ENCODE data around the gene HDAC10.

Gene HDAC10

DNA sequence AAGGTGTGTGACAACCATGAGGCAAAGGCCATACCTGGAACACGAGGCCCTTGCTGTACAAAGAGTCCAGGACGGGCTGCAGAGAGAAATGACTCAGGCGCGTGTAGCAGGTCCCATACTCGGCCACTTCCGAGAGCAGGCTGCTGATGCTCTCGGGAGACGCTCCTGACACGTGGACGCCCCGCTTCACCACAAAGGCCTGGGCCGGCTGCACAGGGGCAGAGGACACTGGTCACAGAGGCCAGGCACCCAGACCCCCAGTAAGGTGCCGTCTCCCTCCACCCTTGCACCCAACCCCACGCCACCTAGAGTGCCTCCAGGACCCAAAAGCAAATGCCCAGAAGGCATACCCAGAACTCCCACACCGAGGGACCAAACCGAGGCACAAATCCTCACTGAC lies 21.7 kb downstream of the HDAC10 start:
- TF ChIP-seq RAD21 (IDR thresholded peaks at IDR 0.05; ENCODE audit: low read depth): no peak
- TF ChIP-seq EP300 (IDR thresholded peaks at IDR 0.05; ENCODE audit: borderline replicate concordance): no peak
- TF ChIP-seq, protein P1, sequence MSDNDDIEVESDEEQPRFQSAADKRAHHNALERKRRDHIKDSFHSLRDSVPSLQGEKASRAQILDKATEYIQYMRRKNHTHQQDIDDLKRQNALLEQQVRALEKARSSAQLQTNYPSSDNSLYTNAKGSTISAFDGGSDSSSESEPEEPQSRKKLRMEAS (IDR thresholded peaks at IDR 0.05): no peak
- TF ChIP-seq TEAD4 (IDR thresholded peaks at IDR 0.05): no peak
- no peak for TF ChIP-seq YY1 (IDR thresholded peaks at IDR 0.05; ENCODE audit: low read depth)
- TF ChIP-seq NFIC (IDR thresholded peaks at IDR 0.05): no peak
- no peak for TF ChIP-seq EGR1 (IDR thresholded peaks at IDR 0.05)
- TF ChIP-seq TCF12 (IDR thresholded peaks at IDR 0.05; ENCODE audit: low read depth): no peak
- TF ChIP-seq CREB1 (IDR thresholded peaks at IDR 0.05; ENCODE audit: low read depth): no peak

DNA sequence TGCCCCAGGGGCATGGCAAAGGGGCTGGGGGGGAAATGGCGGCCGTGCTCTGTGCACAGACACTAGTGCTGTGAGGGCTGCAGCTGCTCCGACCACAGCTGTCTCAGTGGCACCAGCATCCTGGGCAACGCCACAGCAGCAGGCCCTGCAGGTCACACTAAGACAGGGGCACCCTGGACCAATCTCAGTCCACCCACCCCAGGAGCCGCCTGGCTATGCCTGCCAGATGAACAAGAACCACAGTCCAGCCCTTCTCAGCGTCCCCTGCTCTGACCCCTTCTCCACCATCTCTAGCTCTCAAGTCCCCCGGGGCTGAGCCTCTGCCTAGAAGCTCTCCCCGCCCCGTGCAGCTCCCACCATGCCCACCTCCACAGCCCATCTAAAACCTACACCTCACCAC lies 22.7 kb downstream of the HDAC10 start:
- TF ChIP-seq EGR1 (IDR thresholded peaks at IDR 0.05): no peak
- TF ChIP-seq TAF1 (IDR thresholded peaks at IDR 0.05; ENCODE audit: low read depth): no peak
- no peak for TF ChIP-seq YY1 (IDR thresholded peaks at IDR 0.05; ENCODE audit: low read depth)
- TF ChIP-seq TEAD4 (IDR thresholded peaks at IDR 0.05): no peak
- no peak for TF ChIP-seq CREB1 (IDR thresholded peaks at IDR 0.05; ENCODE audit: low read depth)
- TF ChIP-seq NFIC (IDR thresholded peaks at IDR 0.05): no peak
- no peak for TF ChIP-seq RAD21 (IDR thresholded peaks at IDR 0.05; ENCODE audit: low read depth)
- no peak for TF ChIP-seq TCF12 (IDR thresholded peaks at IDR 0.05; ENCODE audit: low read depth)
- no peak for TF ChIP-seq FOXM1 (IDR thresholded peaks at IDR 0.05; ENCODE audit: borderline replicate concordance, low read depth)
- TF ChIP-seq, protein P2, sequence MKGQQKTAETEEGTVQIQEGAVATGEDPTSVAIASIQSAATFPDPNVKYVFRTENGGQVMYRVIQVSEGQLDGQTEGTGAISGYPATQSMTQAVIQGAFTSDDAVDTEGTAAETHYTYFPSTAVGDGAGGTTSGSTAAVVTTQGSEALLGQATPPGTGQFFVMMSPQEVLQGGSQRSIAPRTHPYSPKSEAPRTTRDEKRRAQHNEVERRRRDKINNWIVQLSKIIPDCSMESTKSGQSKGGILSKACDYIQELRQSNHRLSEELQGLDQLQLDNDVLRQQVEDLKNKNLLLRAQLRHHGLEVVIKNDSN (IDR thresholded peaks at IDR 0.05): no peak
- TF ChIP-seq, protein P1 (IDR thresholded peaks at IDR 0.05): no peak
- TF ChIP-seq ZBTB7A (IDR thresholded peaks at IDR 0.05; ENCODE audit: low read depth): no peak
- no peak for TF ChIP-seq CEBPB (IDR thresholded peaks at IDR 0.05)
- TF ChIP-seq, protein P3, sequence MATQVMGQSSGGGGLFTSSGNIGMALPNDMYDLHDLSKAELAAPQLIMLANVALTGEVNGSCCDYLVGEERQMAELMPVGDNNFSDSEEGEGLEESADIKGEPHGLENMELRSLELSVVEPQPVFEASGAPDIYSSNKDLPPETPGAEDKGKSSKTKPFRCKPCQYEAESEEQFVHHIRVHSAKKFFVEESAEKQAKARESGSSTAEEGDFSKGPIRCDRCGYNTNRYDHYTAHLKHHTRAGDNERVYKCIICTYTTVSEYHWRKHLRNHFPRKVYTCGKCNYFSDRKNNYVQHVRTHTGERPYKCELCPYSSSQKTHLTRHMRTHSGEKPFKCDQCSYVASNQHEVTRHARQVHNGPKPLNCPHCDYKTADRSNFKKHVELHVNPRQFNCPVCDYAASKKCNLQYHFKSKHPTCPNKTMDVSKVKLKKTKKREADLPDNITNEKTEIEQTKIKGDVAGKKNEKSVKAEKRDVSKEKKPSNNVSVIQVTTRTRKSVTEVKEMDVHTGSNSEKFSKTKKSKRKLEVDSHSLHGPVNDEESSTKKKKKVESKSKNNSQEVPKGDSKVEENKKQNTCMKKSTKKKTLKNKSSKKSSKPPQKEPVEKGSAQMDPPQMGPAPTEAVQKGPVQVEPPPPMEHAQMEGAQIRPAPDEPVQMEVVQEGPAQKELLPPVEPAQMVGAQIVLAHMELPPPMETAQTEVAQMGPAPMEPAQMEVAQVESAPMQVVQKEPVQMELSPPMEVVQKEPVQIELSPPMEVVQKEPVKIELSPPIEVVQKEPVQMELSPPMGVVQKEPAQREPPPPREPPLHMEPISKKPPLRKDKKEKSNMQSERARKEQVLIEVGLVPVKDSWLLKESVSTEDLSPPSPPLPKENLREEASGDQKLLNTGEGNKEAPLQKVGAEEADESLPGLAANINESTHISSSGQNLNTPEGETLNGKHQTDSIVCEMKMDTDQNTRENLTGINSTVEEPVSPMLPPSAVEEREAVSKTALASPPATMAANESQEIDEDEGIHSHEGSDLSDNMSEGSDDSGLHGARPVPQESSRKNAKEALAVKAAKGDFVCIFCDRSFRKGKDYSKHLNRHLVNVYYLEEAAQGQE (IDR thresholded peaks at IDR 0.05; ENCODE audit: low read depth): no peak
- TF ChIP-seq EP300 (IDR thresholded peaks at IDR 0.05; ENCODE audit: borderline replicate concordance): no peak

DNA sequence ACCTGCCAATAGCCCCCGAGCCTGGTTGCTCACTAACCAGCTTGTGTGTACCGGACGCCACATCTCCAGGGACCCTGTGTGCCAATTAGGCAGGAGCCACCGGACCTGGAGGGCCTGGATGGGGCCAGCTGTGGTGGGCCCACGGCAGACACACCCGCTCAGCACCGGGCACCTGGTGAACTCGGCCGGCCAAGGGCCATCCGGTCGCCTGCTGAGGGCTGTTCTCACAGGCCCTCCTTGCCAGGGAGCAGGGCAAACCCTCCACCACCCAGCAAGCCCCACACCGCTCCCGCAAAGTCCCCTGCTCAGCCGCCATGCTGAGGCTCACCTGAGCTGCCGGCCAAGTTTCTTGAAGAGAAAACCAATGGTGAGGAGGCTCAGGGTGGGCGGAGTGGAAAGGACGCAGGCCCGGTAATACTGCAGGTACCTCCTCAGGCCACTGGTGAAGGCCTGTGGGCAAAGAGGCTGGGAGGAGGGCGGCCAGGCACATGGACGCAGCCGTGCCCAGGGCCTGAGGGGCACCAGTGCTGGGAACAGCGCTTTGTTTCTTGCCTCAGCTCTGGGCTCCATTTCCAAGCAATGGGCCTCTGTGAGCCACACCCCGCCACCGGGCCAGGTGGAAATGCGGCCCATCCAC lies 23.4 kb downstream of the HDAC10 start:
- TF ChIP-seq TAF1 (IDR thresholded peaks at IDR 0.05; ENCODE audit: low read depth) (no peak), TCF12 (IDR thresholded peaks at IDR 0.05; ENCODE audit: low read depth) (no peak), CEBPB (IDR thresholded peaks at IDR 0.05) (no peak), NFIC (IDR thresholded peaks at IDR 0.05) (no peak), ZBTB7A (IDR thresholded peaks at IDR 0.05; ENCODE audit: low read depth) (no peak), FOXM1 (IDR thresholded peaks at IDR 0.05; ENCODE audit: borderline replicate concordance, low read depth) (no peak), EGR1 (IDR thresholded peaks at IDR 0.05) (no peak), YY1 (IDR thresholded peaks at IDR 0.05; ENCODE audit: low read depth) (no peak)
- TF ChIP-seq, protein P1 (IDR thresholded peaks at IDR 0.05): no peak

DNA sequence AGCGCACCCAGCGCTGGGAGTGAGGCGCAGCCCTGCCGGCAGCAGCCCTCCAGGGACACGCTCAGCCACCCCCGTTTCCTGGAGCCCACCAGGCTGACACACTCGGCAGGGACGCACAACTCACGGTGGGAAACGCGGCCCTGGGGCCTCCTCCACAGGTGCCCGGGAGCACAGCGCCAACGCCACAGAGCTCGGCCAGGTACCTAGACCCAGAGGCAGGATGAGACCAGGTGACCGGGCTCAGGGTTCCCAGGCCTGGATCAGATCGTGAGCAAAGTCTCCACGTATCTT lies 24.2 kb downstream of the HDAC10 start:
- TF ChIP-seq ZBTB7A (IDR thresholded peaks at IDR 0.05; ENCODE audit: low read depth) (no peak), EP300 (IDR thresholded peaks at IDR 0.05; ENCODE audit: borderline replicate concordance) (no peak), YY1 (IDR thresholded peaks at IDR 0.05; ENCODE audit: low read depth) (no peak), EGR1 (IDR thresholded peaks at IDR 0.05) (no peak), NFIC (IDR thresholded peaks at IDR 0.05) (no peak), CREB1 (IDR thresholded peaks at IDR 0.05; ENCODE audit: low read depth) (no peak), TAF1 (IDR thresholded peaks at IDR 0.05; ENCODE audit: low read depth) (no peak), TCF12 (IDR thresholded peaks at IDR 0.05; ENCODE audit: low read depth) (no peak)
- TF ChIP-seq, protein P1 (IDR thresholded peaks at IDR 0.05): no peak

DNA sequence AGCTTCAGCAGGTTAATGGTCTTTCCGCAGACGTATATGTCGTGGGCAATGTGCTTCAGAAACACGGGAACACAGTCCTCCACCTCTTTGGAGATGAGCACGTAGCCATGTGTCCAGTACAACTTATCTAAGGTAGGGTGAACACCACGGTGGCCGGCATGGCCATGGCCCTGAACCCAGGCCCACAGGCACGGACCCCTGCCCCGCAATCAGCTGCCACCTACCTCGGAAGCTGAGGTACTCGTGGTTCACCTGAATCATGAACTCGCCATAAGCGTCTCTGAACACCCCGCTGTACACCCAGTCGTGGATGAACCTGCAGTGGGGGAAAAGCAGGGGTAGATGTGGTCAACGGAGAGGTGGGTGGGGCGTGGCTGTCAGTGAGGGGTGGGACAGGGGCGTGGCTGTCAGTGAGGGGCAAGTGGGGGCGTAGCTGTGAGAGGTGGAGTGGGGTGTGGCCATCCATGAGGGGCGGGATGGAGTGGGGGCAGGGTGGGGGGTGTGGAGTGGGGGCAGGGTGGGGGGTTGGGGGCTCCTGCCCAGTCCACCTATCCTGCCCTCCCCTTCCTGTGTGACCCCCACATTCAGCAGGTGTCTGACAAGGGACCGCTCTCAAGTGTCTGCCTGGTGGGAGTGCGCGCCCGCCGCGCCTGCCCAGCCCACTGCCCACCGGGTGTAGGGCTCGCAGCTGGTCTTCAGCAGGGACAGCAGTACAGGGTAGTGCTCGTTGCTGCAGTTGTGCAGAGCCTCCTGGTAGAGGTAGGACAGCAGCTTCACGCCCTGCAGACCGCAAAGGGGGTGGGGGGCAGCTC lies 24.8 kb downstream of the HDAC10 start:
- no peak for TF ChIP-seq TCF12 (IDR thresholded peaks at IDR 0.05; ENCODE audit: low read depth)
- TF ChIP-seq, protein P2 (IDR thresholded peaks at IDR 0.05): no peak
- TF ChIP-seq YY1 (IDR thresholded peaks at IDR 0.05; ENCODE audit: low read depth): no peak
- TF ChIP-seq ZBTB7A (IDR thresholded peaks at IDR 0.05; ENCODE audit: low read depth): no peak
- no peak for TF ChIP-seq EP300 (IDR thresholded peaks at IDR 0.05; ENCODE audit: borderline replicate concordance)
- TF ChIP-seq NFIC (IDR thresholded peaks at IDR 0.05): no peak

DNA sequence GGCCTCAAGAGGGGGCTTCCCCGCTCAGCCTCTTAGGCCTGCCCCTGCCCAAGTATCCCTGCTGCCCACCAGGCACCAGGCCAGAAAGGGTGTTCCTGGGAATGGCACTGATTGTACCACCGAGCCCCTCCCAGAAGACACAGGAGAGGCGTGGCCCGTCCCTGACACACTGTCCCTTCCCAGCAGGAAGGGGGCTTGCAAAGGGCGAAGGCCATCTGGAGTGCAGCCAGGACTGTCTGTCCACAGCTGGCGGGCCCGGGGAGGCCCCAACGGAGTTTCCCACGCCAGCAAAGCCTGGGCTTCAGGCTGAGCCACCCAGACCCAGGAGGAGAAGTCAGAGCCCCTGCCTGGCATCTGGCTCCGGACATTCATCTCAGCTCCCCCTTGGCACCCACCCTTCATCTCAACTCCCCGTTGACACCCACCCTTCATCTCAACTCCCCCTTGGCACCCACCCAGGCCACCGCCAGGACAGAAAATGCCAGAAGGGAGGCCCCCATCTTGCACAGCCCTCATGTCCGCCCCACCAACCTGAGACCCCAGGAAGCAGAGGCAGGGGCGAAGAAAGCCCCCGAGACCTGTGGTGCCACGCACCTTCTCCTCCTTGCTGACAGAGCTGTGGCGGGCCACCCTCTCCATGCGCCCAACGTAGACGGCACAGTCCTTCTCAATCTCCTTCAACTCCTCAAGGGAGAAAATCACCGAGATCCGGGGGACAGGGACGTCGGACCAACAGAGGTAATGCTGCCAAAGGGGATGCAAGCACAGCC lies 25.7 kb downstream of the HDAC10 start:
- TF ChIP-seq FOXM1 (IDR thresholded peaks at IDR 0.05; ENCODE audit: borderline replicate concordance, low read depth) (no peak), TAF1 (IDR thresholded peaks at IDR 0.05; ENCODE audit: low read depth) (no peak), TCF12 (IDR thresholded peaks at IDR 0.05; ENCODE audit: low read depth) (no peak), EP300 (IDR thresholded peaks at IDR 0.05; ENCODE audit: borderline replicate concordance) (no peak), NFIC (IDR thresholded peaks at IDR 0.05) (no peak), ZBTB7A (IDR thresholded peaks at IDR 0.05; ENCODE audit: low read depth) (no peak; the same call in 1 of the 2 replicates), EGR1 (IDR thresholded peaks at IDR 0.05) (no peak), CEBPB (IDR thresholded peaks at IDR 0.05) (no peak), RAD21 (IDR thresholded peaks at IDR 0.05; ENCODE audit: low read depth) (no peak), CREB1 (IDR thresholded peaks at IDR 0.05; ENCODE audit: low read depth) (no peak), TEAD4 (IDR thresholded peaks at IDR 0.05) (no peak), YY1 (IDR thresholded peaks at IDR 0.05; ENCODE audit: low read depth) (no peak)
- TF ChIP-seq, protein P3 (IDR thresholded peaks at IDR 0.05; ENCODE audit: low read depth): no peak
- TF ChIP-seq, protein P1 (IDR thresholded peaks at IDR 0.05): no peak
- TF ChIP-seq, protein P2 (IDR thresholded peaks at IDR 0.05): no peak
